HEK293 (cell line): ENCODE measurements around the gene TAAR1.
A peak's percentile ranks its signal among the peaks of the same experiment; 100 is the strongest.
"Not testable (repeated sequence)": the region's sequence is repeated elsewhere in the genome, so short reads cannot be mapped to it uniquely, and the experiment has no call there.

Experiments used
- CTCF ChIA-PET: fragments of 350-600 bp; formaldehyde crosslinking; extraction: SDS; loops from one replicate; lab custom pipeline; 2021; ENCODE audit warnings: antibody characterized with exemption; lab: Yijun Ruan, JAX
- POLR2A ChIA-PET: fragments of 300-600 bp; formaldehyde crosslinking; extraction: SDS; loops from one replicate; lab custom pipeline; 2020; ENCODE audit warnings: antibody characterized with exemption, inconsistent platforms; lab: Yijun Ruan, JAX
- H3K27ac ChIP-seq: fragments of 200-500 bp; sonication (Bioruptor generic); 2 replicates; pipeline ENCODE4 v1.5.1; 2014; ENCODE audit warnings: low read depth, low read length, control low read depth, inconsistent platforms; ENCODE audit errors: extremely low read depth
- H3K36me3 ChIP-seq, 2 experiments: fragments of 200-500 bp in 1 of 2; sonication (Bioruptor generic) in 1 of 2; 1 replicate in 1 of 2; 2 replicates in 1 of 2; pipeline ENCODE4 v1.5.1; 2014 to 2017; ENCODE audit warnings: inconsistent platforms in 2 of 2, low read length in 2 of 2; ENCODE audit not compliant: control insufficient read depth in 2 of 2, insufficient read depth in 1 of 2
- H3K4me1 ChIP-seq: fragments of 200-500 bp; sonication (Bioruptor generic); 2 replicates; pipeline ENCODE4 v1.5.1; 2014; ENCODE audit warnings: mild to moderate bottlenecking, low read length, inconsistent platforms; ENCODE audit not compliant: control insufficient read depth, insufficient read depth
- H3K4me3 ChIP-seq: 2 replicates; pipeline ENCODE4 v1.5.1; 2011; ENCODE audit warnings: low read depth, mild to moderate bottlenecking, control low read depth, low read length, moderate library complexity
- H3K9me3 ChIP-seq: fragments of 200-500 bp; sonication (Bioruptor generic); 2 replicates; pipeline ENCODE4 v1.5.1; 2014; ENCODE audit warnings: low read depth, low read length, inconsistent platforms; ENCODE audit not compliant: control insufficient read depth, insufficient read depth
- FEZF1 ChIP-seq: fragments of 450-650 bp; formaldehyde crosslinking; IDR thresholded peaks from 2 replicates; pipeline ENCODE4 v1.5.1; 2016; ENCODE audit warnings: missing biosample characterization, missing genetic modification characterization
- TRIM28 ChIP-seq: IDR thresholded peaks from 2 replicates; pipeline ENCODE4 v1.6.1; 2011; ENCODE audit warnings: low read length, control low read depth, borderline replicate concordance
- ZNF140 ChIP-seq: fragments of 450-650 bp; formaldehyde crosslinking; IDR thresholded peaks from 2 replicates; pipeline ENCODE4 v1.5.1; 2016; ENCODE audit warnings: missing biosample characterization, missing genetic modification characterization
- ZNF335 ChIP-seq: fragments of 450-650 bp; formaldehyde crosslinking; conservative IDR thresholded peaks from 2 replicates; pipeline ENCODE4 v1.5.1; 2016; ENCODE audit warnings: missing biosample characterization, missing genetic modification characterization
- ZNF366 ChIP-seq: fragments of 450-650 bp; formaldehyde crosslinking; conservative IDR thresholded peaks from 2 replicates; pipeline ENCODE4 v1.5.1; 2016; ENCODE audit warnings: missing biosample characterization, missing genetic modification characterization
- ZNF596 ChIP-seq: fragments of 450-650 bp; IDR thresholded peaks from 2 replicates; pipeline ENCODE4 v1.5.0; 2018; ENCODE audit warnings: missing biosample characterization, mild to moderate bottlenecking, missing genetic modification characterization, moderate library complexity
- ZNF747 ChIP-seq: fragments of 450-650 bp; formaldehyde crosslinking; IDR thresholded peaks from 2 replicates; pipeline ENCODE4 v1.5.1; 2016; ENCODE audit warnings: missing biosample characterization, missing genetic modification characterization

TAAR1 gene

GRCh38 chr6:132600900-132601299 lies 58.1 kb downstream of the TAAR1 start:
- H3K4me3 ChIP-seq, POLR2A ChIA-PET, H3K9me3 ChIP-seq, H3K4me1 ChIP-seq, H3K27ac ChIP-seq, H3K36me3 ChIP-seq: not testable (repeated sequence)
- CTCF ChIA-PET: interaction anchor here (0.8 kb wide), 1 partner anchor 70 kb away, joined by 3 read pairs; no protein-coding TSS in a partner anchor
- TF ChIP-seq ZNF366 (tag by site-specific recombination): peak; percentile 85

DNA sequence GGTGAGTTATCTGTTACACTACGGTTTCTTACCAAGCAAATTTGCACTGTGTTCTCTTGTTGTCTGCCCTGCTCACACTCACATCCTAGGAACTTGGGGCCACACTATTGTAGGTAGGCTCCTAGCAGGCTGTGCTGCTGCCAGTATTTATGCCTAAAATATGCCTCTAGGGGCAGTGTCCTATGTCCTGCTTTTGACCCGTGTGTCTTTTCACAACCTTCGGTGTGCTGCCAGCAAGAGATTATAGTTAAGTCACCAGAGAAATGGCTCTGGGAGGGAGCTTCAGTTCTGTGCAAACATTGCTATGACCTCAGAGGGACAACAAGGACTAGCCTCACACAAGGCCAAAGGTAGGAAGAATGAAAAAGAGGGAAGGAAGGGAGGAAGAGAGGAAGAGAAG lies 60.5 kb downstream of the TAAR1 start:
- H3K9me3 ChIP-seq: no peaks in the 10 kb centered on the region; the same call in 1 of the 2 replicates
- CTCF ChIA-PET: interaction anchor here (0.6 to 2.1 kb wide), 9 partner anchors 8 to 319 kb away, joined by 3 to 10 read pairs (median 3); partner anchors contain the start of gene TAAR6
- POLR2A ChIA-PET: no interaction called here

DNA sequence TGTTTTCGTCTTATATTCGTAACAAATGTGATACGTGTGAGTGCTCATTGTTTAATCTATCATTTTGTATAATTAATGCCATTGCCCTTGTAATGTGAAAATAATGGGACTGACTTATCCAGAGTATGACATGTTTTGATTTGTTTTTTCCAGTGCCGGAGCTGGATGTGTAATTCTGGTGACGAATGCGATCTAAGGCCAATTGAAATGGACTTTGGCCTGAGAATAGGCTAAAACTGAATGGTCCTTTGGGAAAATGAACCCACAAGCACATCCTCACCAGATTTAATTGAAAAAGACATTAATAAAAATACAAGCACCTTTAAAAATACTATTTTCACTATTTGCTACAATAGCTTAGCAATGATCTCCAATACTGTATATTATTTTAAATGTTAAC lies 62.8 kb downstream of the TAAR1 start:
- no peaks in the 10 kb centered on the region for H3K36me3 ChIP-seq
- H3K9me3 ChIP-seq: no peaks in the 10 kb centered on the region; the same call in 1 of the 2 replicates
- ChIA-PET POLR2A (no interaction called here), CTCF (interaction anchor here (0.6 to 1.4 kb wide), 7 partner anchors 19 to 901 kb away, joined by 3 to 6 read pairs (median 3); no protein-coding TSS in a partner anchor)
- no peak for TF ChIP-seq ZNF140
- H3K27ac ChIP-seq: no peak overlapping the region
- H3K4me3 ChIP-seq: no peak overlapping the region
- no peaks in the 10 kb centered on the region for H3K4me1 ChIP-seq

More for the DNA sequence above, 60.5 kb downstream of the TAAR1 start:
- H3K4me3 ChIP-seq: no peak overlapping the region
- 0 out of 2 replicates have a peak, but pooled peaks have one; percentile 6 for TF ChIP-seq FEZF1
- no peak for TF ChIP-seq ZNF596
- TF ChIP-seq TRIM28: peak; percentile 95
- no peak for TF ChIP-seq ZNF747 (tag by site-specific recombination)
- no peak for TF ChIP-seq ZNF335 (tag by site-specific recombination)
- TF ChIP-seq, all 188 proteins: peak for 2
- H3K4me1 ChIP-seq: peaks cover 7% of the 10 kb centered on the region; the same call in 1 of the 2 replicates
- no peaks in the 10 kb centered on the region for H3K36me3 ChIP-seq
- H3K27ac ChIP-seq: no peak overlapping the region
